Endometrium (tissue), 2 donors: ENCODE measurements around the gene SMC6.

Experiments
- FAIRE-seq: peaks from 2 replicates; lab custom pipeline; 2012; peaks lifted over from hg19 to GRCh38; lab: Jason Lieb, UNC
- donor health status: control.
- donor health status: control.

Gene SMC6

GRCh38 chr2:17765398-17765797, 11.8 kb upstream of the SMC6 start:
- no peak for FAIRE-seq

GRCh38 chr2:17763641-17764333, 10.2 kb upstream of the SMC6 start:
- no peak for FAIRE-seq

GRCh38 chr2:17762451-17762850, 8.8 kb upstream of the SMC6 start:
- no peak for FAIRE-seq

GRCh38 chr2:17759805-17760204, 6.2 kb upstream of the SMC6 start:
- no peak for FAIRE-seq

- FAIRE-seq = no peak
Observed at GRCh38 chr2:17758118-17758517, 4.5 kb upstream of the SMC6 start.

- no peak for FAIRE-seq
Observed at GRCh38 chr2:17757321-17757720, 3.7 kb upstream of the SMC6 start.

- FAIRE-seq = no peak
Observed at GRCh38 chr2:17756668-17757067, 3.1 kb upstream of the SMC6 start.

GRCh38 chr2:17754773-17755425, 1.3 kb upstream of the SMC6 start:
- no peak for FAIRE-seq

- no peak for FAIRE-seq
Observed at GRCh38 chr2:17752892-17753802, 463 bp downstream of the SMC6 start.

- no peak for FAIRE-seq
Observed at GRCh38 chr2:17752246-17752645, 1.4 kb downstream of the SMC6 start.

GRCh38 chr2:17749753-17750438, 3.7 kb downstream of the SMC6 start:
- no peak for FAIRE-seq

GRCh38 chr2:17748745-17749144, 4.9 kb downstream of the SMC6 start:
- no peak for FAIRE-seq

- no peak for FAIRE-seq
Observed at GRCh38 chr2:17747684-17748452, 5.7 kb downstream of the SMC6 start.

- FAIRE-seq = no peak
Observed at GRCh38 chr2:17740203-17740602, 13.4 kb downstream of the SMC6 start.

- no peak for FAIRE-seq
Observed at GRCh38 chr2:17736989-17737388, 16.6 kb downstream of the SMC6 start.

GRCh38 chr2:17735864-17736263, 17.7 kb downstream of the SMC6 start:
- no peak for FAIRE-seq

- no peak for FAIRE-seq
Observed at GRCh38 chr2:17733599-17733998, 20.0 kb downstream of the SMC6 start.

GRCh38 chr2:17729880-17730279, 23.7 kb downstream of the SMC6 start:
- no peak for FAIRE-seq

GRCh38 chr2:17728210-17728609, 25.4 kb downstream of the SMC6 start:
- FAIRE-seq = no peak

GRCh38 chr2:17719562-17720371, 33.8 kb downstream of the SMC6 start:
- FAIRE-seq = no peak

GRCh38 chr2:17718689-17719088, 34.9 kb downstream of the SMC6 start:
- FAIRE-seq = no peak
